Measurements from ENCODE around the gene UNK. TPM values are rescaled to one million over a fixed set of nuclear protein-coding genes. Genes with fewer than 3 reads are reported as not detected.

UNK gene
- total and polyA plus RNA-seq, 2 of the 13 experiments (the other 11 are each of a cell fraction or from before 2014, with no cell fraction given): 31.6 to 33.0 TPM

DNA sequence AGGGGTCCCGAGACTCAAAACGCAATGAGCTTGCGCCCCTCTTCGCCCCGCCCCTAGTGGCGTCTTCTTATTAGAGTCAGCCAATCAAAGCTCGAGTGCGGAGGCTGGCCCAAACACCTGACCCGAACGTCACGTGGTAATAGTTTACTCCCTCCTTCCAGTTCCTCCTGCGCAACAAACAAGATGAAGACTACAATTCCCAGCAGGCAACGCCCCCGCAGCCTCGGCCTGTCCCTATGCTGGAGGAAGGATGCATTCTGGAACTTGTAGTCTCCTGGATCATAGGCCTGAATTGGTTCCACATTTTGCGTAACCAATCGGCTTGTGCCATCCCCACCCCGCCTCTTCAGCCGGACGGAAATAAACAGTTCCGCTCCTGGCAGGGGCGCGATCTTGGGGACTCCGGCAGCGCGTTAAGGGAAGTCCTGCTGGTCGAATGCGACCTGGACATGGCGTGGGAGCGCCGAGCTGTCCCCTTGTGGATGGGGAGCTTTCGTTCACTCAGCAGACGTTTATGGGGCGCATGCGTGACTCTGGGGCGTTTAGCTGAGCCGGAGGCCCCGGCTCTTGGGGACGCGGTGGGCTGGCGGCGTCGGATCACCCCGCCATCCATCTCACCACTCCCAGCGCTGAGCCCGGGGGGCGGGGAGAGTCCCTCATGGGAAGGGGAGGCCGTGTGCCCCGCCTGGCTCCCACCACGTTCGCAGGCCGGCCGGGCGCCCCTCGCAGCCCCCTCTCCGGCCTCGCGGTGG, 70.9 kb downstream of the UNK start, which contains the start of gene WBP2 (continued):
- TF ChIP-seq, protein P1, sequence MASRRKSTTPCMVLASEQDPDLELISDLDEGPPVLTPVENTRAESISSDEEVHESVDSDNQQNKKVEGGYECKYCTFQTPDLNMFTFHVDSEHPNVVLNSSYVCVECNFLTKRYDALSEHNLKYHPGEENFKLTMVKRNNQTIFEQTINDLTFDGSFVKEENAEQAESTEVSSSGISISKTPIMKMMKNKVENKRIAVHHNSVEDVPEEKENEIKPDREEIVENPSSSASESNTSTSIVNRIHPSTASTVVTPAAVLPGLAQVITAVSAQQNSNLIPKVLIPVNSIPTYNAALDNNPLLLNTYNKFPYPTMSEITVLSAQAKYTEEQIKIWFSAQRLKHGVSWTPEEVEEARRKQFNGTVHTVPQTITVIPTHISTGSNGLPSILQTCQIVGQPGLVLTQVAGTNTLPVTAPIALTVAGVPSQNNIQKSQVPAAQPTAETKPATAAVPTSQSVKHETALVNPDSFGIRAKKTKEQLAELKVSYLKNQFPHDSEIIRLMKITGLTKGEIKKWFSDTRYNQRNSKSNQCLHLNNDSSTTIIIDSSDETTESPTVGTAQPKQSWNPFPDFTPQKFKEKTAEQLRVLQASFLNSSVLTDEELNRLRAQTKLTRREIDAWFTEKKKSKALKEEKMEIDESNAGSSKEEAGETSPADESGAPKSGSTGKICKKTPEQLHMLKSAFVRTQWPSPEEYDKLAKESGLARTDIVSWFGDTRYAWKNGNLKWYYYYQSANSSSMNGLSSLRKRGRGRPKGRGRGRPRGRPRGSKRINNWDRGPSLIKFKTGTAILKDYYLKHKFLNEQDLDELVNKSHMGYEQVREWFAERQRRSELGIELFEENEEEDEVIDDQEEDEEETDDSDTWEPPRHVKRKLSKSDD (CRISPR knock-in tag; IDR thresholded peaks at IDR 0.05; ENCODE audit: low read depth): peak; percentile 79; the same call in 1 of the 2 replicates
- TF ChIP-seq GZF1 (CRISPR knock-in tag; IDR thresholded peaks at IDR 0.05): peak; percentile 38; the same call in 1 of the 2 replicates
- peak; percentile 93 for TF ChIP-seq KDM5A (IDR thresholded peaks at IDR 0.05; ENCODE audit: borderline replicate concordance, low read length)
- TF ChIP-seq CEBPB (IDR thresholded peaks at IDR 0.05; ENCODE audit: borderline replicate concordance, low read depth, low read length): peak; percentile 94
- TF ChIP-seq BHLHE40 (IDR thresholded peaks at IDR 0.05; ENCODE audit: low read length): peak; percentile 24; the same call in 1 of the 2 replicates
- TF ChIP-seq HNF4G (IDR thresholded peaks at IDR 0.05; ENCODE audit: borderline replicate concordance, low read depth, low read length): no peak
- 0 out of 2 replicates have a peak, but pooled peaks have one; percentile 76 for TF ChIP-seq HNF4G (CRISPR knock-in tag; IDR thresholded peaks at IDR 0.05; ENCODE audit: borderline replicate concordance, low read depth)
- TF ChIP-seq BCL6 (CRISPR knock-in tag; IDR thresholded peaks at IDR 0.05): peak; percentile 53
- TF ChIP-seq, protein P2, sequence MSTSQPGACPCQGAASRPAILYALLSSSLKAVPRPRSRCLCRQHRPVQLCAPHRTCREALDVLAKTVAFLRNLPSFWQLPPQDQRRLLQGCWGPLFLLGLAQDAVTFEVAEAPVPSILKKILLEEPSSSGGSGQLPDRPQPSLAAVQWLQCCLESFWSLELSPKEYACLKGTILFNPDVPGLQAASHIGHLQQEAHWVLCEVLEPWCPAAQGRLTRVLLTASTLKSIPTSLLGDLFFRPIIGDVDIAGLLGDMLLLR (CRISPR knock-in tag; IDR thresholded peaks at IDR 0.05): peak; percentile 83
- TF ChIP-seq MBD4 (IDR thresholded peaks at IDR 0.05; ENCODE audit: borderline replicate concordance, low read length): no peak
- TF ChIP-seq ZNF878 (CRISPR knock-in tag; IDR thresholded peaks at IDR 0.05): no peak
- peak; percentile 55 for TF ChIP-seq ZBTB10 (CRISPR knock-in tag; IDR thresholded peaks at IDR 0.05; ENCODE audit: borderline replicate concordance)
- no peak for TF ChIP-seq ZSCAN22 (CRISPR knock-in tag; IDR thresholded peaks at IDR 0.05)
- 0 out of 2 replicates have a peak, but pooled peaks have one; percentile 13 for TF ChIP-seq ZNF629 (CRISPR knock-in tag; conservative IDR thresholded peaks at IDR 0.05)
- 0 out of 2 replicates have a peak, but pooled peaks have one; percentile 62 for TF ChIP-seq MIER2 (CRISPR knock-in tag; IDR thresholded peaks at IDR 0.05)
- TF ChIP-seq SCMH1 (CRISPR knock-in tag; IDR thresholded peaks at IDR 0.05; ENCODE audit: borderline replicate concordance): no peak
- TF ChIP-seq GFI1 (CRISPR knock-in tag; IDR thresholded peaks at IDR 0.05; ENCODE audit: borderline replicate concordance): 0 out of 2 replicates have a peak, but pooled peaks have one; percentile 85
- TF ChIP-seq ZMYM4 (CRISPR knock-in tag; IDR thresholded peaks at IDR 0.05): peak; percentile 91
- TF ChIP-seq ZNF430 (CRISPR knock-in tag; IDR thresholded peaks at IDR 0.05): peak; percentile 69; the same call in 1 of the 2 replicates
- no peak for TF ChIP-seq SMARCC2 (IDR thresholded peaks at IDR 0.05)
- peak; percentile 92 for TF ChIP-seq NFYC (CRISPR knock-in tag; IDR thresholded peaks at IDR 0.05)

All from HepG2 (cell line).